GM03348 (cell line): ENCODE data around the gene HDGFL2.
"Not testable (repeated sequence)": the region's sequence is repeated elsewhere in the genome, so short reads cannot be mapped to it uniquely, and the experiment has no call there.

Experiments used
- DNase-seq: peaks from one replicate; pipeline ENCODE4 v3.0.0; 2012; ENCODE audit warnings: low spot score

Gene HDGFL2

DNA sequence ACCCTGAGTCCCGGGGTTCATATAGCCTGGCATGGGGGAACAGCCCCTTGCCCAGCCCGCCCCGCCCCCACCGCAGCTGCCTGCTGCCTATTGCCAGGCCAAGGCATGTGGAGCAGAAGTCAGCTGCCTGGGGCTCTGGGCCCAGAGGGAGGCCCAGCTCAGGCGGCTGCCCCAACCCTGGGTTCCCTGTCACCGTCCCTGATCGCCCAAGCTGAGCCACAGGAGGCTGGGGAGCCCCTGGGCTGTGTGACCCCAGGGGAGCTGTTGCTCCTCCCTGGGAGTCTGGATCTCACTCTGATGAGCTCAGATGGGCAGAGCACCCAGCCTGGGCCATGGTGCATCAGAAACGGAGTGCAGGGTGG, 44.8 kb downstream of the HDGFL2 start:
- no peak for DNase-seq

DNA sequence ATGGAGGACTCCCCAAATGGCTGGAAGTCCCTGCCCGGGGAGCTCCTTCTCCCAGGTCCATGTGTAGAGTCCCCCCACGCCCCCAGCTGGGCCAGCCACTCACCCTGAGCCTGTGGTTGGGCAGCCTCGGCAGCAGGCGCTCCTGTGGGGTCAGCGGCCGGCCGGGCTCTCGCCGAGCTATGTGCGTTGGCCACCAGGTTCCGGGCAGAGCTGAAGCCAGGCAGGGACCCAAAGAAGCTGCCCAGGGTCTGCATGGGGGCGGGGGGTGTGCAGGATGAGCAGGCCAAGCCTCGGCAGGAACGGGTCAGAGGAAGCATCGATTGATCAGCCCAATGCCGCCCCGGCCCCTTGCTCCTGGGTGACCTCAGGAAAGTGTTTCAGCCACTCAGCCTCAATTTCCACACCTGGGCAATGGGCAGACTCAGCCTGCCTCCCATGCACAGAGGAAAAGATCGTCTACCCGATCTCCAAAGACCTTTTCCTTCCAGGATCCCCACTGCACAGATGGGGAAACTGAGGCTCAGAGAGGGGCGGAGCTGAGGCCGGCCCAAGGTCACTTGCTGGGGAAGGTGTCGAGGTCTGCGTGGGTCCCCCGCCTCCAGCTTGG, 45.5 kb downstream of the HDGFL2 start:
- DNase-seq, result no peak

DNA sequence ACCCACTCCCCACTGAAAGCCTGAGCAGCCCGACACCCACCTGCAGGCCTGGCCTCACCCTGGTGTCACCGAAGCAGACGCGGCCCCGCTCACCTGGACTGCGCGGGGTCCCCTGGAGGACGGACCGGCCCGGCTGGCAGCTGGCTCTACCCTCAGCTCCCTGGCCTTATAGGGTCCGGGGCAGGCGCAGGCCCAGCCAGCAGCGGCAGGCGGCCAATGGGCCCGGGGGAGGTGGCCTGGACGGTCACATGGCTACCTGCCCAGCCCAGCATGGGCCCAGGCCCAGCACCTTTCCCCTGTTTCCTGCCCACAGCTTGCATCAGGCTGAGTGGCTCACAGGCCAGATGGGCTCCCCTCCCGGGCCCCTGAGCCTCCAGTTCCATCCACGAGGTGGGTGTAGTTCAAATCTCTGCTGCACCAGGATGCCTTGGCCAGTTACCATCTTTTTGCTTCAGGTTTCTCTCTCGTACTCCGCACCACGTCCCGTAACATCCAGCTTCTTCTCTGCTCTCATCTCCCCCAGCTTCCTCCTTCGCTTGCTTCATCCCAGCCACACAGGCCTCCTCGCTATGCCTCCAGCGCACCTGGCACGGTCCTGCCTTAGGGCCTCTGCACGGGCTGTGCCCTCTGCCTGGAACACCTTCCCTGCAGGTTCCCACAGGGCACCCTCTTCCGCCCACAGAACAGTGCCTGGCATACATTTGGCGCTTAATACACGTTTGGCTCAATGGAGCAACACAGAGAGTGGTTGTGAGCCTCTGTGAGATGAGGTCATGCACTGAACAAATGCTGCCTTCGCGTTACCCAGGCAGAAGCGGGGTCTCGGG, 46.5 kb downstream of the HDGFL2 start, which contains the start of gene PLIN4:
PLIN4 (minus strand) TSS at position 142 of the 827 bp plus-strand sequence. CDS start 214 bp downstream, outside the sequence.
- DNase-seq, result peak; percentile 60

DNA sequence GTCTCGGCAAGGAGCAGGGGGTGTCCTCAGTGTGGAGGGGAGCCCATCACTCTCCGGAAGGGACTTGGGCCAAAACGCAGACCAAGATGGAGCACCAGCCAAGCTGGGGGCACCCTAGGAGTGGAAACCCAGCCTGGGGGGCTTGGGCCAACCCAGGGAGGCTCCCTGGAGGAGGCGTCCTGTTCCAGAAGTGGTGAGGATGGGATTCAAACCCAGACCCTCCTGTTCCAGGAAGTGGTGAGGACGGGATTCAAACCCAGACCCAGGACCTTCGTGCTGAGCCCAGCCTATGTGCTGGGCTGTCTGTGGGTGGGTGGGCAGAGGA, 47.0 kb downstream of the HDGFL2 start:
- DNase-seq, result no peak

DNA sequence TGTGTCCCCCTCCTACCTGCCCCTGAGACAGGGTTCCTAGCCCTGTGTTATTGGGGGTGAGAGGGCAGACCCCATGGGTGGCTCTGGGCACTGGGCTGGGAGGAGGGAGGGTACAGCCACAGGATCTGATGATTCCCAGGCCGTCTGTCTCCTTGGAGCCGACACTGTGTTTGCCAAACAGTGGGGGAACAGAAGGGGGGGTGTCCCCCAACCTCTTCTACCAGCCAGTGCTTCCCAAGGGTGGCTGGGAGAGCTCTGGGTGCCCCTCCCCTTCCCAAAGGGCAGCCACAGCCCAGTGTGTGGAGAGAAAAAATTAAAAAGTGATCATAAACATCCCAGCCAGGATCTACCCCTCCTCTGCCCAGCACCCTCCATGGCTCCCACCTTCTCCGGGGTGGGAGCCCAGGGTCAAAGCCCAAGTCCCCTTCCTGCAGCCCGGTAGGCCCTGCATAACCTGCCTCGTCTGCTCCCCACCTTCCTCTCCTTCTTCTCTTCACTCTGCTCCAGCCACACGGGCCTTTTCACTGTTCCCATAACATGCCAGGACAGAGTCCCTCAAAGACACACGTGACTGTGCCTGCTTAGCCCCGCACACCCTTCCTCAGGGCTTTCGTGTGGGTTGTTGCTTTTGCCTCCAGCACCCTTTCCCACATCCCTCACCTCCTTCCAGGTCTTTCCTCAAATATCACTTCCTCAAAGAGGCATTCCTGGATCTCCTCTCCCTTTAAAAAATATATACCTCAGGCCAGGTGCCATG, 47.6 kb downstream of the HDGFL2 start:
- no peak for DNase-seq

DNA sequence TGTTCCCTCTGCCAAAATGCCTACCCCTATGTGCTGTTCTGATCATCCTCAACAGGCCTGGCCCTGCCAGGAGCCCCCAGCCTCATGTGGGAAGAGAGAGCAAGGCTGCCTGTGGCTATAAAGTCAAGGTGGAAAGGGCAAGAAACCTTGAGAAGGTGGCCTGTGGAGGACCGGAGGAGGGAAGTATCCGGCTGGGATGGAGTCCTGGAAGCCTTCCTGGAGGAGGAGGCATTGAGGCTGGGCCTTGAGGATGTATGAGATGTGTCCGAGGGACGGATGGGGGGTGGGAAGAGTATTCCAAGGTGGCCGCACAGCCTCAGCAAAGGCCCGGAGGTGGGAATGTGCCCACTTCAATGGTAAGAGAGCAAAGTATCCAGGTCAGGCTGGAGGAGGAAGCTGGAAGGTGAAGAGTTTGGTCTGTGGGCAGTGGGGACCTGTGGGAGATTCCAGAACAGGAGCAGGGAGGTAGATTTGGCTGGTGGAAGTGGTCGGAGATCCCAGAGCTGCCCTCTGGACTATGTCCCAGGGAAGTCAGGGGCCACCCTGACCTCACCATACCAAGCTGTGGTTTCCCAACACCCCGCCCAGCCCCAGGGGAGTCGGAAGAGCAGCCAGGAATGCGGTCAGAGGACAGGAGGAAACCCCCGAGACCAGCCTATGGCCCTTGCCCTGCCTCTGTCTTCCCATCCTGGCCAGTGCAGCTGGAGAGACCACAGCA, 49.2 kb downstream of the HDGFL2 start:
- peak; percentile 43 for DNase-seq

DNA sequence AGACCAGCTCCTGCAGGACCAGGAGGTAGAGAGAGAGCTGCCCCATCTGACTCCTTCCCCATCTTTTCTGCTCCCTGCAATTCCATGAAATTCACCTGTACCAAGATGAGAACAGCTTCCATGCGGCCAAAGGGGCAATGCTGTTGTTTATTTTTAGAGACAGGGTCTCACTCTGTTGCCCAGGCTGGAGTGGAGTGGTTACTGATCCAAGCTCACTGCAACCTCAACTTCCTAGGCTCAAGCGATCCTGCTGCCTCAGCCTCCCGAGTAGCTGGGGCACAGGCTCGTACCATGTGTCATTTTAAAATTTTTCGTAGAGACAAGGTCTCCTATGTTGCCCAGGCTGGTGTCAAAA, 49.8 kb downstream of the HDGFL2 start:
- DNase-seq, result no peak

DNA sequence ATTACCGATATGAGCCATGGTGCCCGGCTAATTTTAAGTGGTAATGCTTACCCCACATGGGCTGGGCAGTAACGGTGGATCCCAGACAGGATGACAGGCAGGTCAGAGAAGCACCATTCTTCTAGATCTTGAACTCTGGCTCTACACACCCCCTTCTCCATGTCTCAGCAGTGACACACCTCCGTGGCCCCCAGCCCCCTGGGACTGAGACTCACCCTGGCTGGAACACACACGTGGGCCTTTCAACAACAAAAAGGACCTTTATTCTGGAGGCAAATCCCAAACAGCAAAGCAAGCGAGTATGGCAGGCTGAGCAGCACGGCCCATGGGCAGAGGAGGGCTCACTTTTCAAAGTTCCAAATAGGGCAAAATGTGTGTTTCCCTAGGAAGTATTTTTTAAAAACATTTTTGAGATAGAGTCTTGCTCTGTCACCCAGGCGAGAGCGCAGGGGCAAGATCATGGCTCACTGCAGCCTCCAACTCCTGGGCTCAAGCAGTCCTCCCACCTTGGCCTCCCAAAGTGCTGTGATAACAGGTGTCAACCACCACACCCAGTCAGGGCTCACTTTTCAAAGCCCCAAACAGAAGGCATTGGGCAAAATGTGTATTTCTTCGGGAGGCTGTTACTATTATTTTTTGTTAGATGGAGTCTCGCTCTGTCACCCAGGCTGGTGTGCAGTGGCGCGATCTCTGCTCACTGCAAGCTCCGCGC, 50.4 kb downstream of the HDGFL2 start:
- no peak for DNase-seq

DNA sequence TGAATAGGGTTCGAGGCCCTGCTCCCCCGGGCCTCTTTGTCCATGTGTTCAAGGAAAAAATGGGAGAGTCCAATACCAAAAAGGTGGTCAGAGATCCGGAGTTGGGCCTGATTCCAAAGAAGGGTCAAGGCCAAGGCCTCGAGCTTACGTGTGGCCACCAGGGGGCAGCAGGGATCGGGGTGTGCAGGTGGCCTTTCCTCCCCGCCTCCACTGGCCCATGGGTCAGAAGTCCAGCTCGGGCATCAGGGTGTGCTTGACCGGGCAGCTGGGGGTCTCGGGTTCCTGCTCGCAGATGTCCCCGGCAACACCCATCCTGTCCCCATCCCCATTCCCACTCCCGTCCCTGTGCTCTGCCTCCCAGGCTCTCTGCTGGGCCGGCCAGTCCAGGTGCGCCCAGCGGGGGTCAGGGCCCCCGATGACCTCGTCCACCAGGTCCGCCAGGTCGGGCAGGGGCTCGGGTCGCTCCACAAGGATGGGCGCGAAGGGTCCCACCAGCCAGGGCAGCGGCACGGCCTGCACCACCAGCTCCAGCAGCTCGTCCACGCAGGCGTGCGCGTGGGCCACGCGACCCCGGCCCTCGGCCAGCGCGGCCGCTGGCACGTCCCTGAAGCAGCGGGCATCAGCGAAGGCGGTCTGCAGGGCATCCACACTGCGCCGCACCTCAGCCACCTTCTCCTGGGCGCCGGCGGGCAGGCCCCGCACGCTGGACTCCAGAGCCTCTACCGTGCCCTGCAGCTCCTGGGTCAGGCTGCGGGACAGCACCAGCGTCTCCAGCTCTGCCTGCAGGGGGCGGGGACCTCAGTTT, 51.4 kb downstream of the HDGFL2 start:
- DNase-seq, result peak; percentile 74

DNA sequence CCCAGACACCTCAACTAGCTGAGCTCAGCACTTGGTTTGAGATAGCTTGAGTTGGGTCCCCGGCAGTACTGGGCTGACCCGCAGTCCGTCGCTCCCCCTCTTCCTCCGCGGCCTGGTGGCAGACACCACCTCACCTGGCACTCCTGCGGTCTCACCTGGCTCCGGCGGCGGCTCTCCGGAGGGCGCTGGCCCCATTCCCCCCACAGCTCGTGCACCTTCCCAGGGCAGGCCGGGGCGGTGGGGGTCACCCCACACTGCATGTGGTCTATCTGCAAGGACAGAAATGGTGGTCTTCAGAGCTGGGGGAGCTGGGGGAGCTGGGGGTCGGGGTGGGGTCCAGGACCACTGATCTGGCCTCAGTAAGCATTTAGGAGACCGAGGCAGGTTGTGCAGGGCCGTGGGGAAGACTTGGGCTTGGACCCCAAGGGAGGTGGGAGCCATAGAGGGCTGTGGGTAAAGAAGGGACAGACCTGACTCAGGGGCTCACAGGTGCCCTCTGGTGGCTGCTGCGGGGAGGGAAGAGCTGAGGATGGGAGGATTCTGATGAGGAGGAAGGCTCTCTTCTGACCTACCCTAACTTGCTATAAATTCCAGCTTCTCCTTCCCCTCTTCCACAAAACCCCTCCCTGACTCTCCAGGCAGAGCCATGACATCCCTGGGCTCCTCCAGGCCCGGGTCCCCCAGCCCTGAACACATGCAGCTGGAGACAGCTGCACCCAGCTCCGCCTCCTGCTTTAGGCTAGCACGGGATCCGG, 52.9 kb downstream of the HDGFL2 start:
- DNase-seq, result peak; percentile 82

DNA sequence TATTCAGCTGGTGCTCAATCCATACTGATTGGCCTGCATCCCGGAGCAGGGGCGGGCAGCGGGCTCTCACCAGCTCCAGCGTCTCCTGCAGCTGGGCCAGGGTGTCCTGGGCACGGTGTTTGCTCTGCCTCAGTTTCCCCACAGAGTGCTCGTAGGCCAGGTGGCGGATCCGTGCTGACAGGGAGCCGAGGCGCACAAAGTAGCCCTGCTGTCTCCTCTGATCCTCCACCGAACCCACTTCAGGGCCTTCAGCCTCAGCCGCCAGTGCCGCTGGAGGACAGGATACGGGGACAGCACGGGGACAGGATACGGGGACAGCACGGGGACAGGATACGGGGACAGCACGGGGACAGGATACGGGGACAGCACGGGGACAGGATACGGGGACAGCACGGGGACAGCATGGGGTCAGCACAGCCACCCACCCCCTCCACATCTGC, 53.5 kb downstream of the HDGFL2 start:
- DNase-seq, result no peak

DNA sequence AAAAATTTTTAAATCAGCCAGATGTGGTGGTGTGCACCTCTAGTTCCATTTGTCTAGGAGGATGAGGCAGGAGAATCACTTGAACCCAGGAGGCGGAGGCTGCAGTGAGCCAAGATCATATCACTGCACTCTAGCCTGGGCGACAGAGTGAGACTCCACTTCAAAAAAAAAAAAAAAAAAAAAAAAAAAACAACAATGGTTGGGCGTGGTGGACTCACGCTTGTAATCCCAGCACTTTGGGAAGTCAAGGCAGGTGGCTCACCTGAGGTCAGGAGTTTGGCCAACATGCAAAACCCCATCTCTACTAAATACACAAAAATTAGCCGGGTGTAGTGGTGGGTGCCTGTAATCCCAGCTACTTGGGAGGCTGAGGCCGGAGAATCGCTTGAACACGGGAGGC, 55.3 kb downstream of the HDGFL2 start:
- DNase-seq, result not testable (repeated sequence)

DNA sequence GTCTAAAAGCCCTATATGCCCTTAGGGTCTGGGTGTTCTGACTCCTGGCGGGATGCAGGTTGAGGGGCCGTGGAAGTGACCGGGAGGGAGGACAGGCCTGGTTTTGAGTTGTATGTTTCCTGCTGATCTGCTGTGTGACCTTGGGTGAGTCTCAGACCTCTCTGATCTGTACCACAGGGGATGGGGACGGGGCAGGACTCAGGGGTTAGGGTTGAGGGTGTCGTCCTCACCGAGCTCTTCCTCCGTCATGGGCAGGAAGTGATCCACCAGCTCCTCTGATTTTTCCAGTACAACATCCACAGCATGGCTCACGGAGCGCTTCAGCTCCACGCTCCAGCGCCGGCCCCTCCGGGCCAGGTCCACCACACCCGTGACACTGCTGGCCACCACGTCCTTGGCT, 56.7 kb downstream of the HDGFL2 start:
- DNase-seq, result no peak

DNA sequence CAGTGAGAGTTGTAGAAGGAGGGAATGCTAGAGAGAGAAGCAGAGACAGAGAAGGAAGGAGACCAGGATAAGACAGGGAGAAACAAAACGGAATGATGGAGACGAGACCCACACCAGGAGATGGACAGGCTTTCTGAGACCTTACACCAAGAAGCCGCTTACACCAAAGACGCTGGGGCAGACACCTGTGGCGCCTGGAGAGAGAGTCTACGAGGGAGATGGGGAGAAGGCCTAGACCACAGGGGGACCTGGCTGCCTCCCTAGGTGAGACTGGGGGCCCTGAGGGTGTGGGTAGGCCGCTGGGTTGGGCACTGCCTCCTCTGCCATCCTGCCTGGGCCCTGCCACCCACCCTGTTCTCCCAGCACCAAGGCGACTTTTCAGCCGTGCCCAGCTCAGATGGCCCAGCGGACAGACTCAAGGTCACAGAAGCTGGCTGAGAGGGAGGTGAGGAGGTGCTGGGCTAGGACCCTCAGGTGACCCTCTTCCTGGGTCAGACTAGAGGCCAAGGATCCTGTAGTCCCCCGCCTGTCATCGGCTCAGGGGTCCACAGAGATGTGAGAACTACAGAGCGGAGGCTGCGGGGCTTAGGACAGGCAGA, 57.9 kb downstream of the HDGFL2 start:
- no peak for DNase-seq

DNA sequence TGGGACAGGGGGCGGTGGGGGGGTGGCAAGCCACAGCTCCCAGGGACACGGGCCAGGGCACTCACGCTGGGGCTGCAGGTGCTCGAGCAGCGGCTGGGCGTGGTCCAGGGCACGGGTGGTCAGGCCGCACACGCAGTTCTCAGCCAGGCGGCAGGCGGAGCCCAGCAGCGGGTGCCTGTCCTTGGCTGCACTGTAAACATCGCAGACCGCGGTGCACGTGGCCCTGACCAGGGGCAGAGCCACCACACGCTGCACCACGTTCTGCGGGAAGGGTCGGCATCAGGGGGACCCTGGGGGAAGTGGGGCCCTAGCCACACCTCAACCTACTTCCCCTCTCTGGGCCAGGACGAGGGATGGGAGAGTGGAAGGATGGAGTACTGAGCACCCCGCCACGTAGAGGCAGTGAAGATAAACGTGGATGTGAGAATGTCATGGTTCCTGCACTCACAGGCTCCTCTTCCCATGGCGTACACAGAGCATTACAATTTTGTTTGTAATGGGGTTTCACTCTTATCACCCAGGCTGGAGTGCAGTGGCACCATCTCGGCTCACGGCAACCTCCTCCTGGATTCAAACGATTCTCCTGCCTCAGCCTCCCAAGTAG, 59.6 kb downstream of the HDGFL2 start:
- DNase-seq, result no peak

DNA sequence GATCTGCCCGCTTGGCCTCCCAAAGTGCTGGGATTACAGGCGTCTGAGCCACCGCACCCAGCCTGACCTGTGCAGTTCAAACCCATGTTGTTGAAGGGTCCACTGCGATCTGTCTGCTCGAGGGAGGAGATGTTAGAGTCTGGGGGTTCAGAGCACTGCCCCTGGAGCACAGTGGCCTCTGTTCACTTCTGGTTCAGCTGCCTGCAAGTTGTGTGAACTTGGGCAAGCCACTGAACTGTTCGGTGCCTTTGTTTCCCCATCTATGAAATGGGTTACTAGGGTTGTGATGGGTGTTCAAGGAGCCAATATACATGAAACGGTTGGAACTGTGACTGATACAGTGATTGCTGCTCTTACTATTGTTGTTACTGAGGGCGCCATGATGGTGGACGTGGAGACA, 61.2 kb downstream of the HDGFL2 start:
- DNase-seq, result no peak

DNA sequence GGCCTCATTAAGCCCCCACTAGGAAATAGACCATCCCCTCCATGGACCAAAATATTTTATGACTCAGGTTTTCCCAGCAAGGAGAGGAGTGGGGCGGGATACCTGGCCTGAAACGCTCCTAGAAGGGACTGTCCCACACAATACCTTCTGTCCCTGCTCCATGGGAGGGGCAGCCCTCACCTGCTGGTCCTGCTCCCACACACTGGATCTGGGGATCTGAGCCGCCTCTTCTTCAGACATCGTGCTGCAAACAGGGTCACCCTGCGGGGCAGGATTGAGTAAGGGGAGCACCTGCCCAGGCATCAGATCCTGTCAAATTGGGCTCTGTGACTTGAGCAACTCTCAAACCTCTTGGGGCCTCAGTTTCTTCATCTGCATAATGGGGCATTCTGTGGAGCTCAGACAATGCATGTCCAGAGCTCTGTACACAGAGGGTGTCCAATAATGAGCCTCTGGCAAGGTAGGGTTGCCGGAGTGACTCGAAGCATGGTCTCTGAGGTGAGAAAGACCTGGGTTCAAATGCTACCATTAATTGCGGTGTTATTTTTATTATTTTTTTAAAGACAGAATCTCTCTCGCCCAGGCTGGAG, 61.8 kb downstream of the HDGFL2 start:
- no peak for DNase-seq

DNA sequence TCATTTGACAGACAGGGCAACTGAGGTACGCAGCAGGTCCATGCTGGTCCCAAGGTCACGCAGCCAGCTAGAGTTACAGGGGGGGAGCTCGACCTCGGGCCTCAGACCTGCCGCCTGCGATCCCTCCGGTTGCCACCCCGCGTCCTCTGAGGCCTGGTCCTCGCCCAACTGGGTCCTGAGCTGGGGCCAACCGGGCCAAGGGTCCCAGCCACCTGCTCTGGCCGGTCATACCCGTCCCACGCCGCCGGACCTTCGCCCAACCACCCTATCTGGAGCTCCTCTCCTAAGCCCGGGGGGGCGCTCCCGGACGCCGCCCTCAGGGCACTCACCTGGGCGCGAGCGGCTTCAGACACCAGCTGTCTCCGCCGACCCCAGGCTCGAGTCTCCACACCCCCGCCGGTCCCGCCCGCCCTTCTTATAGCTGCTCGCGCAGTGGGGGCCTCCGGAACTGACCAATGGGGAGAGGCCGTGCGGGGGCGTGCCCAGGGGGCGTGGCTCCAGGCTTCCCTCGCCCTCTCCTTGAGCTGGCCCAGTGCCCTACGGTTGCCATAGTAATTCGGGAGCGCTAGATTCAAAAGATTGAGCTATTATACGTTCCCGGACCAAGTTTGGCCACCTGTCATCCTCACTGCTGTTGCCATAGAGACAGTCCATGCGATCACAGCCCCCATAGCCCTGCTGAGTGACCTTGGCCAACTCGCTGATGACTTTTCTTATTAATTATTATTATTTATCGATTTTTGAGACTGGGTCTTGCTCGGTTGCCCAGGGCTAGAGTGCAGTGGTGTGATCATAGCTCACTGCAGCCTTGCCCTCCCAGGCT, 63.0 kb downstream of the HDGFL2 start, which contains the start of gene PLIN5:
PLIN5 (minus strand) TSS at position 389 of the 823 bp plus-strand sequence. CDS start 1,150 bp downstream, outside the sequence.
- peak; percentile 69 for DNase-seq
